ENCODE measurements around the gene SLX4IP. TPM values are rescaled to one million over a fixed set of nuclear protein-coding genes. Genes with fewer than 3 reads are reported as not detected.

SLX4IP gene
- total RNA-seq, 1 donor = 4.0 TPM

GRCh38 chr20:10561302-10561701, 126.2 kb downstream of the SLX4IP start:
- H2AFZ ChIP-seq (ENCODE audit: low read length) = no peak overlapping the region
- peaks cover 36% of the 10 kb centered on the region for H3K4me1 ChIP-seq (ENCODE audit: insufficient read depth, low read length)
- H3K79me2 ChIP-seq (ENCODE audit: insufficient read depth, low read length) = no peaks in the 10 kb centered on the region
- H3K4me2 ChIP-seq (ENCODE audit: insufficient read depth, low read length) = no peak overlapping the region
- no peaks in the 10 kb centered on the region for H4K20me1 ChIP-seq (ENCODE audit: insufficient read depth, low read length)
- no peak overlapping the region for H3K27ac ChIP-seq (ENCODE audit: low read depth, low read length)
- TF ChIP-seq, protein P1, sequence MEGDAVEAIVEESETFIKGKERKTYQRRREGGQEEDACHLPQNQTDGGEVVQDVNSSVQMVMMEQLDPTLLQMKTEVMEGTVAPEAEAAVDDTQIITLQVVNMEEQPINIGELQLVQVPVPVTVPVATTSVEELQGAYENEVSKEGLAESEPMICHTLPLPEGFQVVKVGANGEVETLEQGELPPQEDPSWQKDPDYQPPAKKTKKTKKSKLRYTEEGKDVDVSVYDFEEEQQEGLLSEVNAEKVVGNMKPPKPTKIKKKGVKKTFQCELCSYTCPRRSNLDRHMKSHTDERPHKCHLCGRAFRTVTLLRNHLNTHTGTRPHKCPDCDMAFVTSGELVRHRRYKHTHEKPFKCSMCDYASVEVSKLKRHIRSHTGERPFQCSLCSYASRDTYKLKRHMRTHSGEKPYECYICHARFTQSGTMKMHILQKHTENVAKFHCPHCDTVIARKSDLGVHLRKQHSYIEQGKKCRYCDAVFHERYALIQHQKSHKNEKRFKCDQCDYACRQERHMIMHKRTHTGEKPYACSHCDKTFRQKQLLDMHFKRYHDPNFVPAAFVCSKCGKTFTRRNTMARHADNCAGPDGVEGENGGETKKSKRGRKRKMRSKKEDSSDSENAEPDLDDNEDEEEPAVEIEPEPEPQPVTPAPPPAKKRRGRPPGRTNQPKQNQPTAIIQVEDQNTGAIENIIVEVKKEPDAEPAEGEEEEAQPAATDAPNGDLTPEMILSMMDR (IDR thresholded peaks at IDR 0.05; ENCODE audit: extremely low read depth, low read depth, low read length) = no peak
- H3K4me3 ChIP-seq (ENCODE audit: insufficient read depth, low read length) = no peak overlapping the region
- no peaks in the 10 kb centered on the region for H3K36me3 ChIP-seq (ENCODE audit: insufficient read depth, low read length)
- H3K9me3 ChIP-seq (ENCODE audit: low read depth, low read length) = no peaks in the 10 kb centered on the region
- no peaks in the 10 kb centered on the region for H3K27me3 ChIP-seq (ENCODE audit: insufficient read depth, low read length)
- DNase-seq (ENCODE audit: insufficient read length, low spot score, missing footprints) = no peak

DNA sequence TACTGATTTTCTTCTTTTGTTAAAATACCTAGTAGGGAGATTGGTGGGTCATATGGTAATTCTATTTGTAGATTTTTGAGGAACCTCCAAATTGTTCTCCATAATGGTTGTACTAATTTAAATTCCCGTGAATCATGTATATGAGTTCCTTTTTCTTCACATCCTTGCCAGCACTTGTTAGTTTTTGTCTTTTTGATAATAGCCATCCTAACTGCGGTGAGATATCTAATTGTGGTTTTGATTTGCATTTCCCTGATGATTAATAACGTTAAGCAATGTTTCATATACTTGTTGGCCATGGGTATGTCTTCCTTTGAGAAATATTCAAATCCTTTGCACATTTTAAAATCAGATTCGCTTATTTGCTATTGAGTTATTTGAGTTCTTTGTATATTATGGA, 127.8 kb downstream of the SLX4IP start:
- H3K27ac ChIP-seq (ENCODE audit: low read depth, low read length) = no peak overlapping the region
- TF ChIP-seq, protein P1 (IDR thresholded peaks at IDR 0.05; ENCODE audit: extremely low read depth, low read depth, low read length) = no peak
- H2AFZ ChIP-seq (ENCODE audit: low read length) = no peak overlapping the region
- no peaks in the 10 kb centered on the region for H3K27me3 ChIP-seq (ENCODE audit: insufficient read depth, low read length)
- H3K4me2 ChIP-seq (ENCODE audit: insufficient read depth, low read length) = no peak overlapping the region
- no peaks in the 10 kb centered on the region for H4K20me1 ChIP-seq (ENCODE audit: insufficient read depth, low read length)
- no peaks in the 10 kb centered on the region for H3K79me2 ChIP-seq (ENCODE audit: insufficient read depth, low read length)
- H3K36me3 ChIP-seq (ENCODE audit: insufficient read depth, low read length) = no peaks in the 10 kb centered on the region
- peaks cover 28% of the 10 kb centered on the region for H3K4me1 ChIP-seq (ENCODE audit: insufficient read depth, low read length)
- DNase-seq (ENCODE audit: insufficient read length, low spot score, missing footprints) = no peak
- no peak overlapping the region for H3K4me3 ChIP-seq (ENCODE audit: insufficient read depth, low read length)
- no peaks in the 10 kb centered on the region for H3K9me3 ChIP-seq (ENCODE audit: low read depth, low read length)

- peaks cover 17% of the 10 kb centered on the region for H3K4me1 ChIP-seq (ENCODE audit: insufficient read depth, low read length)
- H3K4me2 ChIP-seq (ENCODE audit: insufficient read depth, low read length) = no peak overlapping the region
- no peak overlapping the region for H3K27ac ChIP-seq (ENCODE audit: low read depth, low read length)
- no peaks in the 10 kb centered on the region for H3K79me2 ChIP-seq (ENCODE audit: insufficient read depth, low read length)
- H3K9me3 ChIP-seq (ENCODE audit: low read depth, low read length) = no peaks in the 10 kb centered on the region
- no peak overlapping the region for H3K4me3 ChIP-seq (ENCODE audit: insufficient read depth, low read length)
- H3K36me3 ChIP-seq (ENCODE audit: insufficient read depth, low read length) = no peaks in the 10 kb centered on the region
- DNase-seq (ENCODE audit: insufficient read length, low spot score, missing footprints) = no peak
- H2AFZ ChIP-seq (ENCODE audit: low read length) = no peak overlapping the region
- H4K20me1 ChIP-seq (ENCODE audit: insufficient read depth, low read length) = no peaks in the 10 kb centered on the region
- TF ChIP-seq, protein P1 (IDR thresholded peaks at IDR 0.05; ENCODE audit: extremely low read depth, low read depth, low read length) = no peak
- H3K27me3 ChIP-seq (ENCODE audit: insufficient read depth, low read length) = no peaks in the 10 kb centered on the region
These were observed 128.9 kb downstream of the SLX4IP start for GRCh38 chr20:10563935-10564492.

GRCh38 chr20:10565191-10565921, 130.3 kb downstream of the SLX4IP start:
- H3K27ac ChIP-seq (ENCODE audit: low read depth, low read length) = peak overlapping the region; percentile 47

More at GRCh38 chr20:10565191-10565921, 130.3 kb downstream of the SLX4IP start:
- DNase-seq (ENCODE audit: insufficient read length, low spot score, missing footprints) = peak; percentile 66
- Histone ChIP-seq H3K79me2 (ENCODE audit: insufficient read depth, low read length) (no peaks in the 10 kb centered on the region), H4K20me1 (ENCODE audit: insufficient read depth, low read length) (no peaks in the 10 kb centered on the region), H3K27me3 (ENCODE audit: insufficient read depth, low read length) (no peaks in the 10 kb centered on the region), H3K36me3 (ENCODE audit: insufficient read depth, low read length) (no peaks in the 10 kb centered on the region), H3K4me1 (ENCODE audit: insufficient read depth, low read length) (peaks cover 12% of the 10 kb centered on the region), H3K9me3 (ENCODE audit: low read depth, low read length) (no peaks in the 10 kb centered on the region), H2AFZ (ENCODE audit: low read length) (peak overlapping the region; percentile 13), H3K4me2 (ENCODE audit: insufficient read depth, low read length) (no peak overlapping the region), H3K4me3 (ENCODE audit: insufficient read depth, low read length) (no peak overlapping the region)
- TF ChIP-seq, protein P1 (IDR thresholded peaks at IDR 0.05; ENCODE audit: extremely low read depth, low read depth, low read length) = no peak
